ENCODE measurements around the gene TSC22D4.

Gene TSC22D4

DNA sequence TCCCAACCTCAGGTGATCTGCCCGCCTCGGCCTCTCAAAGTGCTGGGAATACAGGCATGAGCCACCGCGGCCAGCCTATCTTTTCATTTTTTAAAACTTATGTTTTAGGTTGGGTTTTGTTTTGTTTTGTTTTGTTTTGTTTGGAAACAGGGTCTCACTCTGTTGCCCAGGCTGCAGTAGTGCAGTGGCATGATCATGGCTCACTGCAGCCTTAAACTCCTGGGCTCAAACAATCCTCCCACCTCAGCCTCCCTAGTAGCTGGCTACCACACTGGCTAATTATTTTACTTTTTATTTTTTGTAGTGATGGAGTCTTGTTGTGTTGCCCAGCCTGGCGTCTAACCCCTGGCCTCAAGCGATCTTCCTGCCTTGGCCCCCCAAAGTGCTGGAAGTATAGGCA is 40.6 kb upstream of the TSC22D4 start:
- Histone ChIP-seq H3K4me3 (no peak overlapping the region), H3K36me3 (no peaks in the 10 kb centered on the region), H3K9me3 (no peaks in the 10 kb centered on the region), H3K4me1 (no peaks in the 10 kb centered on the region), H3K27me3 (peaks cover 0 to 4% of the 10 kb centered on the region in 2 donors), H3K27ac (no peak overlapping the region)
- intact Hi-C loops (cut with DNase I; ENCODE audit: low total_unique reads), result no loop called here
- TF ChIP-seq CTCF (IDR thresholded peaks at IDR 0.05), result no peak
- no peak for DNase-seq

DNA sequence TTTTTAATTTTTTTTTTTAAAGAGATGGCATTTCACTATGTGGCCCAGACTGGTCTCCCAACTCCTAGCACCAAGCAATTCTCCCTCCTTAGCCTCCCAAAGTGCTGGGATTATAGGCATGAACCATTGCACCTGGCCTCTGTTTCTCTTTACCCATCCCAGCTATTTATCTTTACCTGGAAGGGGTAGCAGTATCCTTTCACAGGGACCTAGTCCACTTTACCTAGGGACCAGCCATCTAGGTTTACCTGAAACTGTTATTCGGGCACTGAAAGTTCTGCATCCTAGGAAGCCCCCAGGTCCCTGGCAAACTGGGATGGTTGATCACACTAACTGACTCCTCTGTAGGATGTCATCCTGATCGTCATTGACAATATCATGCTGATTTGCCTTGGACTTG is 38.3 kb upstream of the TSC22D4 start:
- Histone ChIP-seq H3K4me1 (no peaks in the 10 kb centered on the region), H3K36me3 (no peaks in the 10 kb centered on the region), H3K27ac (no peak overlapping the region), H3K9me3 (no peaks in the 10 kb centered on the region), H3K4me3 (no peak overlapping the region), H3K27me3 (no peaks in the 10 kb centered on the region)
- no peak for DNase-seq
- intact Hi-C loops (cut with DNase I; ENCODE audit: low total_unique reads), result no loop called here
- TF ChIP-seq CTCF (IDR thresholded peaks at IDR 0.05), result no peak

- no peaks in the 10 kb centered on the region for H3K27me3 ChIP-seq
- no peaks in the 10 kb centered on the region for H3K9me3 ChIP-seq
- peak; percentile 70 to 71 for DNase-seq
- no peaks in the 10 kb centered on the region for H3K36me3 ChIP-seq
- H3K27ac ChIP-seq, result no peak overlapping the region
- H3K4me1 ChIP-seq, result no peaks in the 10 kb centered on the region
- H3K4me3 ChIP-seq, result no peak overlapping the region
- intact Hi-C loops (cut with DNase I; ENCODE audit: low total_unique reads), result no loop called here
- TF ChIP-seq CTCF (IDR thresholded peaks at IDR 0.05), result no peak
Observed at GRCh38 chr7:100516135-100516812, 37.3 kb upstream of the TSC22D4 start.

- H3K4me3 ChIP-seq, result no peak overlapping the region
- TF ChIP-seq CTCF (IDR thresholded peaks at IDR 0.05), result no peak
- H3K27ac ChIP-seq, result no peak overlapping the region
- H3K27me3 ChIP-seq, result peaks cover 0 to 3% of the 10 kb centered on the region in 2 donors
- no peaks in the 10 kb centered on the region for H3K36me3 ChIP-seq
- no peaks in the 10 kb centered on the region for H3K9me3 ChIP-seq
- intact Hi-C loops (cut with DNase I; ENCODE audit: low total_unique reads), result no loop called here
- no peak for DNase-seq
- no peaks in the 10 kb centered on the region for H3K4me1 ChIP-seq
Observed at GRCh38 chr7:100515072-100515532, 36.1 kb upstream of the TSC22D4 start.

GRCh38 chr7:100513212-100513810 is 34.3 kb upstream of the TSC22D4 start:
- Histone ChIP-seq H3K27ac (no peak overlapping the region), H3K36me3 (no peaks in the 10 kb centered on the region), H3K4me3 (no peak overlapping the region), H3K27me3 (peaks cover 0 to 13% of the 10 kb centered on the region in 2 donors), H3K9me3 (no peaks in the 10 kb centered on the region), H3K4me1 (no peaks in the 10 kb centered on the region)
- no peak for TF ChIP-seq CTCF (IDR thresholded peaks at IDR 0.05)
- no peak for DNase-seq
- intact Hi-C loops (cut with DNase I; ENCODE audit: low total_unique reads), result no loop called here
